ENCODE measurements around the gene BAMBI.

- TF ChIP-seq, protein P1, sequence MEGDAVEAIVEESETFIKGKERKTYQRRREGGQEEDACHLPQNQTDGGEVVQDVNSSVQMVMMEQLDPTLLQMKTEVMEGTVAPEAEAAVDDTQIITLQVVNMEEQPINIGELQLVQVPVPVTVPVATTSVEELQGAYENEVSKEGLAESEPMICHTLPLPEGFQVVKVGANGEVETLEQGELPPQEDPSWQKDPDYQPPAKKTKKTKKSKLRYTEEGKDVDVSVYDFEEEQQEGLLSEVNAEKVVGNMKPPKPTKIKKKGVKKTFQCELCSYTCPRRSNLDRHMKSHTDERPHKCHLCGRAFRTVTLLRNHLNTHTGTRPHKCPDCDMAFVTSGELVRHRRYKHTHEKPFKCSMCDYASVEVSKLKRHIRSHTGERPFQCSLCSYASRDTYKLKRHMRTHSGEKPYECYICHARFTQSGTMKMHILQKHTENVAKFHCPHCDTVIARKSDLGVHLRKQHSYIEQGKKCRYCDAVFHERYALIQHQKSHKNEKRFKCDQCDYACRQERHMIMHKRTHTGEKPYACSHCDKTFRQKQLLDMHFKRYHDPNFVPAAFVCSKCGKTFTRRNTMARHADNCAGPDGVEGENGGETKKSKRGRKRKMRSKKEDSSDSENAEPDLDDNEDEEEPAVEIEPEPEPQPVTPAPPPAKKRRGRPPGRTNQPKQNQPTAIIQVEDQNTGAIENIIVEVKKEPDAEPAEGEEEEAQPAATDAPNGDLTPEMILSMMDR (IDR thresholded peaks at IDR 0.05) = no peak
- TF ChIP-seq POLR2A (IDR thresholded peaks at IDR 0.05) = no peak
Observed at GRCh38 chr10:28680358-28680752, 3.0 kb downstream of the BAMBI start.
